WERI-Rb-1 (cell line): Measurements from ENCODE around the gene PDE10A.
A peak's percentile ranks its signal among the peaks of the same experiment; 100 is the strongest.

Experiments
- DNase-seq: peaks from one replicate; pipeline ENCODE4 v3.0.0-alpha.2; 2020
- H3K27ac ChIP-seq: fragments of 250-450 bp; sonication (Bioruptor Pico); 2 replicates; pipeline ENCODE4 v1.5.1; 2020; ENCODE audit warnings: mild to moderate bottlenecking, moderate library complexity
- H3K27me3 ChIP-seq: fragments of 250-450 bp; sonication (Bioruptor Pico); 2 replicates; pipeline ENCODE4 v1.5.1; 2021; ENCODE audit warnings: mild to moderate bottlenecking, low read depth, moderate library complexity; ENCODE audit not compliant: insufficient read depth, severe bottlenecking
- H3K36me3 ChIP-seq: fragments of 250-450 bp; sonication (Bioruptor Pico); 2 replicates; pipeline ENCODE4 v1.5.1; 2020; ENCODE audit warnings: mild to moderate bottlenecking, moderate library complexity
- H3K4me3 ChIP-seq: 2 replicates; pipeline ENCODE4 v1.5.1; 2011; ENCODE audit warnings: low read depth, mild to moderate bottlenecking, control low read depth, low read length
- H3K9me3 ChIP-seq: fragments of 250-450 bp; sonication (Bioruptor Pico); 2 replicates; pipeline ENCODE4 v1.5.1; 2021; ENCODE audit warnings: mild to moderate bottlenecking, moderate library complexity; ENCODE audit not compliant: severe bottlenecking
- CTCF ChIP-seq: IDR thresholded peaks from 2 replicates; pipeline ENCODE4 v1.5.1; 2011; ENCODE audit warnings: low read depth, mild to moderate bottlenecking, control low read depth, inconsistent platforms, low read length

The PDE10A gene

GRCh38 chr6:165662041-165662748, 846 bp downstream of the PDE10A start:
- no peak overlapping the region for H3K27ac ChIP-seq
- no peak for DNase-seq

GRCh38 chr6:165661664-165662025, 1.4 kb downstream of the PDE10A start:
- Histone ChIP-seq H3K36me3 (no peaks in the 10 kb centered on the region), H3K27me3 (peaks cover 94% of the 10 kb centered on the region), H3K27ac (no peak overlapping the region), H3K4me3 (no peak overlapping the region), H3K9me3 (peaks cover 14% of the 10 kb centered on the region)
- no peak for TF ChIP-seq CTCF
- DNase-seq, result no peak

More at GRCh38 chr6:165662041-165662748, 846 bp downstream of the PDE10A start:
- TF ChIP-seq CTCF, result no peak
- Histone ChIP-seq H3K4me3 (peak overlapping the region; percentile 37), H3K36me3 (no peaks in the 10 kb centered on the region), H3K27me3 (peaks cover 94% of the 10 kb centered on the region), H3K9me3 (peaks cover 14% of the 10 kb centered on the region)

- no peak for TF ChIP-seq CTCF
- peaks cover 14% of the 10 kb centered on the region for H3K9me3 ChIP-seq
- H3K27ac ChIP-seq, result no peak overlapping the region
- peaks cover 93% of the 10 kb centered on the region for H3K27me3 ChIP-seq
- DNase-seq, result no peak
- no peak overlapping the region for H3K4me3 ChIP-seq
- H3K36me3 ChIP-seq, result no peaks in the 10 kb centered on the region
Measured at GRCh38 chr6:165660857-165661663, 2.0 kb downstream of the PDE10A start.

- DNase-seq, result no peak
Measured at GRCh38 chr6:165659945-165660856, 2.8 kb downstream of the PDE10A start.

More at GRCh38 chr6:165659945-165660856, 2.8 kb downstream of the PDE10A start:
- Histone ChIP-seq H3K36me3 (no peaks in the 10 kb centered on the region), H3K27me3 (peaks cover 89% of the 10 kb centered on the region), H3K27ac (no peak overlapping the region), H3K9me3 (peaks cover 14% of the 10 kb centered on the region), H3K4me3 (no peak overlapping the region)
- TF ChIP-seq CTCF, result no peak
